Hippocampal formation (tissue), 2 donors: ENCODE data around the gene CALN1.
"Not testable (repeated sequence)": the region's sequence is repeated elsewhere in the genome, so short reads cannot be mapped to it uniquely, and the experiment has no call there.

Source experiments
- DNase-seq, 2 donors: peaks; one replicate each; lab custom pipeline; 2025; lab: John Stamatoyannopoulos, UW

Gene CALN1

GRCh38 chr7:72408966-72409637 lies 3.0 kb downstream of the CALN1 start:
- DNase-seq: no peak

GRCh38 chr7:72406820-72407403 lies 5.2 kb downstream of the CALN1 start:
- DNase-seq: no peak

GRCh38 chr7:72405871-72406270 lies 6.3 kb downstream of the CALN1 start:
- no peak for DNase-seq

DNA sequence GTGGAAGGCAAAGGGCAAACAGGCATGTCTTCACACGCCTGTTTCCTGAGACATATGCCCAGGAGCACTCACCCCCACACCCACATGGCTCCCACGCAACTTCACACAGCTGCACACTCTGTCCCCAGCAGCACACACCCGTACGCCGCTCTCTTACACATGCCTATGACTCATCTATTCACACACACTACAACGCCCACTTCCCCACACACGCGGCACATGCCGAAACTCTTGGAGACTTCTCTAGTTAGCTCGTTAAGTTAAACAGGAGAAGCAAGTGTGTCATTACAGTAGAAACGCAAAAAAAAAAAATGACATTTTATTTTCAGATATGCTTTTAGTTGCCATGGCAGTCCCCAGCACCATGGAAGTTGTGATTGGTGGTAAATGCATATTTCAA lies 6.7 kb downstream of the CALN1 start:
- DNase-seq: peak; percentile 4 to 6

DNA sequence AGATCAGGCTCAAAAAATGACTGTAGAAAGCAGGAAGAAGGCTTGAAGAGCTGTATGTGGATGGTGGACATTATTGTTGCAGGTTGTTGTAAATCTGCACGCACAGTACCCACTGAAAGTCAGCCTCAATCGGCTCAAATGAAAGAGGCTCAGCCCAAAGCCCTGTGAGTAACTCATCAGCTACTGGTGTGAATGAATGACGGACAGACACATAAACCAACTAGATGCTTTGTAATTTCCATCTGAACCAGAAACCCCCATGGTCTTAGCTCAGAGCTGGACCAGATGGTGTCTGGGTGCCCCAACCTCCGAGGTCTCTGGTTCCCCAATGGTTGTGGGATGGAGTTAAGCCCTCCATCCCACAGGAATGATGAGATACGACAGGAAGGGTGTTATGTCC lies 7.4 kb downstream of the CALN1 start:
- no peak for DNase-seq

GRCh38 chr7:72403458-72404076 lies 8.6 kb downstream of the CALN1 start:
- DNase-seq: no peak

DNA sequence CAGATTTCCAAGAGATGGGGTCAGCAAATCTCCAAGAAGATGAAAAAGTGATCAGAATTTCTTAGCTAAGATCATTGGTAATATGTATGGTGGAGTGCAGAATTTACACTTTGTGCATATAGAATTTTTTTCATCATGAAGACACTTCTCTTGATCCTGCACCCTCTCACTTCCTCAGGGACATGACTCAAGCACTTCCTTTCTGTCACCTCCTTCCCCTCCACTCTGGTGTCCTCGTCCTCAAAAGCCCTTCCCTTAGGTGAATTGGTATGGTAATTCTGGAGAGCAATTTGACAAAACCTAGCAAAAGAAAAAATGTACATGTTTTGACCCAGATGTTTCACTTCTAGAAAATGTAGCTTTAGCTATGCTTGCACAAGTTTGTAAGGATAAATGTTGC lies 18.1 kb downstream of the CALN1 start:
- no peak for DNase-seq

DNA sequence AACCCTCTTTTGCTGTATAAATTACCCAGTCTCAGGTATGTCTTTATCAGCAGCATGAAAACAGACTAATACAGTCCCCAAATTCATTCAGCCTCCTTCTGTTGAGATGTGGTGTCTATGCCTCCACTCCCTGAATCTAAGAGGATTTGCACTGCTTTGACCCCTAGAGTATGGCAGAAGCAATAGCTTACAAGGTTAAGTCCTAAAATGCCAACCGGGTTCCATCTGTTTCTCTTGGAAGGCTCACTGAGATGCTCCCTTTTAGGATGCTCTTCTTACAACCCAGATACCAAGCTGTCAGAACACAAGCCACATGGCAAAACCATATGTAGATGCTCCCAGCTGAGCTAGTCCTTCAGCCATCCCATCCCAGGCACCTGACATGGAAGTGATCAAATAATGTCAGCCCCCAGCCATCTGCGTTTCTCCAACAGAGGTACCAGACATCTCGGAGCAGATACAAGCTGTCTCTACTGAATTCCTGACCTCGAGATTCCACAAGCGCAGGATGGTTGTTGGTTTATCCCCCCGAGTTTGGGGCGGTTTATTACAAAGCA lies 20.2 kb downstream of the CALN1 start:
- peak in 1 of 2 donors; percentile 2 for DNase-seq

DNA sequence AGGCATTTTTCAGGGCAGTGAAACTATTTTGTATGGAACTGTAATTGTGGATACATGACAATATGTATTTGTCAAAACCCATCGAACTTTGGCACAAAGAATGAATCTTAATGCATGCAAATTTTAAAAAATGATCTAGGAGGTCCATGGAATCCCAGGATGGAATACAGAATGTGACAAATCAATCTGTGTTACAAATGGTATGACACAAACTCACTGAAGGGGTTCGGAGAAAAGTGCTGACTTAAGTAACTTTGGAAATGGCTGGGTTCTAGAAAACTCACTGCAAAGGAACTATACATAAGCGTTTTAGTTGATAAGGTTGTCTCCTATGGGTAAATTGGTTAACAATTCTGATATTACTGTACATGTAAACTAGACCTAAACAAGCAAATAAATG lies 26.0 kb downstream of the CALN1 start:
- no peak for DNase-seq

DNA sequence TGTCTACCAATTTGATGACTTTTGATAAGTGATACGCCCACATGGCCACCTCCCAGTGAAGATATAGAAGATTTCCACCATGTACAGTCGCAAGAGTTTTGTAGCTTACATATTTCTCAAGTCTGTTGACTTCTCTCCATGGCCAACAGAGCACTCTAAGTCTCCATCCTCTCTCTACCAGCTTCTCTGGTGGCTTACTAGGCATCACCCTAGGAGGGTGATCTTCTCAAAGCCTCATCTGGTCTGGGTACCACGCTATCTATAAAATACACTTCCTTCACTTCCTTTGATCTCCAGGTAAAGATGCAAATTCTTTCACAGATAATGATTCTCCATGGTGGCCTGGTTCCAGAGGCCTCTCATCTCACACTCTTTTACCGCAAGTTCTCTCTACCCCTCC lies 49.9 kb downstream of the CALN1 start:
- DNase-seq: no peak

GRCh38 chr7:72345208-72345727 lies 66.9 kb downstream of the CALN1 start:
- DNase-seq: no peak

- DNase-seq: no peak
Observed at GRCh38 chr7:72343991-72344390, 68.1 kb downstream of the CALN1 start.

DNA sequence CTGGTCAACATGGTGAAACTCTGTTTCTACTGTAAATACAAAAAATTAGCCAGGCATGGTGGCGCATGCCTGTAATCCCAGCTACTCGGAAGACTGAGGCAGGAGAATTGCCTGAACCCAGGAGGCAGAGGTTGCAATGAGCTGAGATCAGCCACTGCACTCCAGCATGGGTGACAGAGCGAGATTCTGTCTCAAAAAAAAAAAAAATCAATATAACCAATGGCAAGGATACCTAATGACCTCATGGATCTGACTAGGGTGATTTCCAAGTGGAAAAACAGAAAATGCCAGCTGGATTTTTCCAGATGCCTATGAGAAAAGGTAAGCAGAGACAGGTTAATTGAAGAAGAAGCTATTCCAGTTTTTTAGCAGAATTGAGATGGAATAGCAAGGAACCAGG lies 68.8 kb downstream of the CALN1 start:
- DNase-seq: not testable (repeated sequence)

- DNase-seq: no peak
Observed at GRCh38 chr7:72337390-72338167, 74.6 kb downstream of the CALN1 start.

DNA sequence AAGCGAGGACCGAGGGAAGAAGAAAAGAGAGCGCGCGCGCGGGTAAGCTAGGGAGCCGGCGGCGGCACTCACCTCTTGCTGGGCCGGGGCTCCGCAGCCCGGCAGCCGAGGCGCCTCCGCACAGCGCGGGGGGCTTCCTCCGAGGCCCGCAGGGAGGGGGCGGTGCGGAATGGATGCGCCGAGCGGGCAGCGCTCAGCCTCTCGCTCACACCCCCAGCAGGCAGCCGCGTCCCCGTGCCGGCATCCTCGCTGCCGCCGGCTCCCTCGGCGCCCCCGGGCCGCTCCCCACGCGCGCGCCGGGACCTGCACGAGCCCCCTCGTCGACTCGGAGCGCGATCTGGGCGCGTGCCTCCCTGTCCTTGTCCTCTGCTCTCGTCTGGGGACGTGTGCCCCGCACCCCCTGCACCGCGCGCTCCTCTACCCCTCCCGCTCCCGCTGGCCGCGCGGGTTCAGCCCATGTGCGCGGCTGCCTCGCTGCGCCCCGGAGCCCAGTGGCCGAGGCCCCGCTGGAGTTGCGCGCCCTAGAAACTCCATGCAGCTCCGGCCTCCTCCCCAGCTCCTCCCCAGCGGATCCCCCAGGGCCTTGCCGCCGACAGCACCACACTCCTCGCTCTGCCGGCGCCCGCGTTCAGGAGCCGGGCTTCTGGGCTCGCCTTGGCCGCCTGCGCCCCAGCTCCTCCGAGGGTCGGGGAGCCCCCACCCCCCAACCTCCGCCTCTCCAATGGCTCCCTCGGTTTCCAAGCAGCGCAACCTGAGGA lies 75.3 kb downstream of the CALN1 start:
- no peak for DNase-seq

DNA sequence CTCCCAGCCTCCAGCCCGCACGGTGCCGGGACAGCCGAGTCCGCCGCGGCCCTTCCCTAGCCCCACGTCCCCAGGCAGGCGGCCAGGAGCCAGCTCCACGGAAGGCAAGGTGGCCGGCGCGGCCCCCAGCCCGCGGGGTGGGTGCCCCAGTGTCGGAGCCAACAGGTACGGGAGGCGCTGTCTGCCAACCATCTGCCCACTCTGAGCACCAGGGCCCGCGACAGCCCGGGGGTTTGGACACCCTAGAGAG lies 75.8 kb downstream of the CALN1 start:
- no peak for DNase-seq

GRCh38 chr7:72335561-72336381 lies 76.4 kb downstream of the CALN1 start:
- no peak for DNase-seq

DNA sequence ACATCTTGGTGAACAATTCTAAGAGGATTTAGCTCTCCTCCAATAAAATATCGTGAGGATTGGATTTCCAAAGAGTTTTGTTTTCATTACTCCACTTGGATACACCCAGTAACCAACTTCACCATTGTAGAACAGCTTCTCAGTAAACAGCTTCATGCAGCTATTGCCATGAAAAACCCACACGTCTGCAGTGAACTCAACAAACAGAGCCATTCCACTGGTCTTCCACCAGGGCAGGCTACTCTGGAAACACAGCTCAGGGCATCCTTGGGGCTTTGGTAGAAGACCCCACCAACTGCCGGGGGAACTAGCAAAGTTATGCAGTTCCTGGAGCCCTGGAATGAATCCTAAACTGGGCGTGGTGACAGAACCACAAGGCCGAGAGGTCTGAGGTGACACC lies 77.4 kb downstream of the CALN1 start:
- DNase-seq: no peak

GRCh38 chr7:72334066-72334465 lies 78.1 kb downstream of the CALN1 start:
- no peak for DNase-seq

- no peak for DNase-seq
Observed at GRCh38 chr7:72326811-72327210, 85.3 kb downstream of the CALN1 start.

DNA sequence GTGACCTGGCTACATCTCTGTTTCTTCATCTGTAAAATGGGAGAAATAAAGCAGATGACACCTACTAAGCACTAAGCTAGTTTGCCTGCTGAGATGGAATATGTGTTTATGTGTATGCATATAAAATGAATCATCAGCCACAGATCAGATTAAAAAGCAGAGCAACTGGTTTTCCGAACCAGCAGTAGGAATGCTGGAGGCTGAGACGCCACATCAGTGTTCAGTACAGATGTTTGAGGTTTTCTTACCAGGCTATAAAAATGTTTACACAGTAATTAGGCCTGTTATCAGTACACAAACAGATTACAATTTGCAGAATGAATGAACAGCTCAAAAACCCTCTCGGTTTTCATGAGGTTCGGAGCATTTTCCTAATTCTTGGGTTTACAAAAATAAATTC lies 85.8 kb downstream of the CALN1 start:
- no peak for DNase-seq
